GM21619 (cell line): ENCODE data around the gene GAN.

Source experiments
- ATAC-seq: cut with Tn5 transposase; IDR thresholded peaks from one replicate; pipeline ENCODE4 v1.9.1; 2021; ENCODE audit not compliant: unreplicated experiment

GAN gene

GRCh38 chr16:81314603-81315270 lies at the start of gene GAN:
Gene GAN, plus strand, starts transcription at chr16:81314962. Its CDS starts 152 bp downstream, at chr16:81315114.
- ATAC-seq: peak; percentile 96

DNA sequence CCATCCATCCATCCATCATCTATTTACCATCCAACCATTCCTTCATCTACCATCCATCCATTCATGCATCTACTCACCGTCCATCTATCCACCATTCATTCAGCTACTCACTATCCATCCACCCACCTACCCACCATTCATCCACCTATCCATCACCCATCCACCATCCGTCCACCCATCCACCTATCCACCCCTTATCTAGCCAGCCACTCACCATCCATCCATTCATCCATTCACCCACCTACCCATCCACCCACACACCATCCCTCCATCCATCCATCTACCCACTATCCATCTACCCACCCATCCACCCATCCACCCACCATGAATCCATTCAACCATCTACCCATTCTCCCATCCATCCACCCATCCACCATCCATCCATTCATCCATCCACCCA lies 49.7 kb upstream of the GAN start:
- no peak for ATAC-seq

DNA sequence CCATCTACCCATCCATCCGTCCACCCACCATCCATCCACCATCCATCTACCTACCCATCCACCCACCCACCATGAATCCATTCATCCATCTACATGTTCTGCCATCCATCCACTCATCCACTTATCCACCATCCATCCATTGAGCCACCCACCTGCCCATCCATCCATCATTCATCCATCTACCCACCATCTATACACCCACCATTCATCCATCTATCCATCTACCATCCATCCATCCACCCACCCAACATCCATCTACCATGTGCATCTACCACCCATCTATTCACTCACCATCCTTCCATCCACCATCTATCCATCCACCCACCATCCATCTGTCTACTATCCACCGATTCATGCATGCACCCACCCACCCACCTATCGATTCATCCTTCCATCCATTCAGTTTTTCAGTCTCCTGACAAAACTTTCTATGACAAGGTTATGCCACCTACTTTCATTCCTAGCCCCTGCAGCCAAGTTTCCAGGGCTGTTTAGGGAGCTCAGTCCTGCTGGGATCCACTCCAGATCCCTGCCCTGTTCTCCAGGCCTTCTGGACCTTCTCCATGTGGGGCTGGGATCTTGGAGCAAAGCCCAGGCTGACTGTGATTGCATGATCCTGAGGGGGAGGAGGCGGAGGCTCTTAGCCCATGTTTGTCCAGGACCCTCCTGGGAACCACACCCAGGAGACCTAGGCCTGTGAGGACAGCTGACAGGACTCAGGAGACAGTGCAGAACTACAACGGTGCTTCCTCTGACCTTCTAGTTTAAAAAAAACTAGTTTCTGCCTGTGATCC lies 48.9 kb upstream of the GAN start:
- ATAC-seq: no peak

DNA sequence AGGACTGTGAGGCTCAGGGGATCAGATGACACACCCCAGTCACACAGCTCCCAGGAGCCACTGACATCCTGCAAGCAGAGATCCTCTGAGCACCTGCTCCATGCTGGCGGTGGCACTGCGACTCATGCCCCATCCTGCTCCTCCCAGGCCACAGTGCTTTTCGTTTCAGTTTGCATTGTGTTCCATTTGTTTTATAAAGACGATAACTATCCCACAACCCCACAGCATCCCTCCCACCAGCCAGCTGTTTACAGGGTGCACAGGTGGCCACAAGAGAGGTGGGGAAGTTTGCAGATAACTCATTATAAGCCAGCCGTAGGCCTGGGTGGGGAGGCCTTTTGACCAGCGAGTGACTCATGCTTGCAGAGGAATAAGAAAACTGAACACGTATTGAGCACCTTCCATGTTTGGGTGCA lies 48.1 kb upstream of the GAN start:
- ATAC-seq: no peak

DNA sequence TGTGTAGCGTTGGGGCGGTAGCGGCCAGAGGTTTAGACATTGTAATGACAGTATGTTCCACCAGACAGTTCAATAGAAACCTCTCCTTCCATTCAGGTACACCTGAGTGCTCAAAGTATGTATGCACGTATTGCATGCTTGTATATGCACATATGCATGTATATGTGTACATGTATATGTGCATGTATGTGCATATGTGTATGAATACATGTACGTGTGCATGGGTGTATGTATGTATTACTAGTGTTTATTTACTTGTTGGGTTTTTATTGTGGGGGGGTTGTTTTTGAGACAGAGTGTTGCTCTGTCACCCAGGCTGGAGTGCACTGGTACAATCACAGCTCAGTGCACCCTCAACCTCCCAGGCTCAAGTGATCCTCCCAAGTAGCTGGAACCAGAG lies 46.3 kb upstream of the GAN start:
- no peak for ATAC-seq

DNA sequence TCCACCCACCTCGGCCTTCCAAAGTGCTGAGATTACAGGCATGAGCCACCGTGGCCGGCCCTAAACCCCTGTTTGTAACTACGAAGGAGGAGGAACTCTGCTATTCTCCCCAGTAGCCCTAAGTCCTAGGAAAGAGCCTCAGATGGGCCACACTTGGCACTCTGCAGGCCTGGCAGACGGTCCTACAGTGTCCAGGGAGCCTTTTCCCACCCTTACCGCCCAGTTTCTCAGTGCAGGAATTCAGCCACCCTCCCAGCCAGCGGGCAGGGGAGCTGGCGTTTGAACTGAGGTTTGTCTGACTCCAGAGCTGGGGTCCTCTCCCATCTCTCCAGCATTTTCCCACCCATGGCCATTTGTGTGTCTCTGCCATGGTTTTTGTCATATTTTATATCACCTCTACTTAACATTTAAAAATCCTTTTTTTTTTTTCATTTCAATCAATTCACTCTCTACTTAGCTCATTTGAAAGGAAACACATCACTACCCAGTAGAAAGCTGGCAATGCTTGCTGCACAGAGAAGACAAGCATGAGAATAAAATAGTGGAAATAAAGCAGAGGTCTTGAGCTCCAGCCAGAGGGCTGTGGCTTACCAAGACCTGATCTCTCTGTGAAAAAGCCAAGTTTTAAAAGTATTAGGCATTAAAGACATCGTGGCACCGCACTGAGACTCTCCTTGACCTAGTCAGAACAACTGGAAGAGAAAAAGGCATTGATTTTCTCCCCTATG lies 41.4 kb upstream of the GAN start:
- ATAC-seq: no peak

GRCh38 chr16:81275064-81275532 lies 39.7 kb upstream of the GAN start:
- ATAC-seq: no peak

- no peak for ATAC-seq
Measured at GRCh38 chr16:81275795-81276194, 39.0 kb upstream of the GAN start.

DNA sequence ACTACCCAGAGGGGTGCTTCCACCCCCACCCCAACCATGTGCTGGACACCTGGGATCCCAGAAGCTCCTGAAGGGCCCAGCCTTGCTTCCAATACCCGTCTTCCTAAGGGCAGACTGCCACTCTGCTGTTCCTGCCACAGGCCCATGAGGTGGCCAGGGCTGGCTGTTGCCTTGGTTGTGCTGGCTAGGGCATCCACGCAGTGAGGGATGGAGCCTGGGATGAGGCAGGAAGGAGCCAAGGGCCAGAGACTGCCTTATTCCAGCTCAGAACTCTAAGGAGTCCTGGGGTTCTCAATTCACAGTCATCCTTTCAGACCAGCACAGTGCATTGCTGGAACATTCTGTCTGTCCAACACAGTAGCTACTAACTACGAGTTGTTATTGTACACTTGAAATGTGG lies 38.4 kb upstream of the GAN start:
- no peak for ATAC-seq

DNA sequence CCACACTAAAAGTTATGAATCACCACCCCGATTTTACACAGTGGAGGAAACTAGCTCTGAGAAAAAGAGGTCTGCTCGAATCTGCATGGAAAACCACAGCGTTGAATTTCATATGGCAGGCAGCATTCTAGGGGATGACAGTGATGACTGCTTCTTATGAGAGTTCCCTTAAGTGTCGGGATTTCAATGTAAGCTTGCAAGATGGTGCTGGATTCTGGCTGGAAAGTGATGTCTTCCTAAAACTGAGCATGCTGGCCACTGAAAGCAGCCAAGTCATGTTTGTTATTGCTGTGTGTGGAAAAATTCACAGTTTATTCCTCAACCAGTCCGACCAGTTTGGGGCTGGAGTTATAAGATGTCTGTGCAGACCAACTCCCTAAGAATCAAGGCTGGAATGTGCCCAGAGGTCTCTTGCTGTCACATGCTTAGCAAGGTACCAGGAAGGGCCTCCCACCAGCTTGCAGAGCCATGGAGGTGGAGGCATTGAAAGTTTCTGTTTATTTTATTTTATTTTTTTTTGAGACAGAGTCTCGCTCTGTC lies 37.2 kb upstream of the GAN start:
- no peak for ATAC-seq

DNA sequence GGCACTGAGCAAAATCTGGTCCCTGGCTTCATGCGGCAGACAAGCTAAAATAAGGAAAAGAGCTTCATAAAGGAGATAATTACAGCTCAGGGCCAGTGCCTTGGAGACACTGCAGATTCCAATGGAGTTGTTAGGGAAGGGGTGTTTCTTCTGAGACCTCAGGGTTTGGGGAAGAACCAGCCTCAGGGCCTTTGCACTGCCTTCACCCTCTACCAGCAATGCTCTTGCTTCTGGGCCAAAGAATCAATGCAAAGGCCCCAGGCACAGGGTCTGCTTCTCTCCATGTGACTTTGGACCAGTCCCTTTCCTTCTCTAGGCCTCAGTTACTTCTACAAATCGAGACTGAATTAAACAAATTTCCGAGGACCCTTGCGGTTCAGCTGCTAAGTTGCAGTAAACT lies 36.2 kb upstream of the GAN start:
- ATAC-seq: no peak

GRCh38 chr16:81279392-81279791 lies 35.4 kb upstream of the GAN start:
- ATAC-seq: no peak

DNA sequence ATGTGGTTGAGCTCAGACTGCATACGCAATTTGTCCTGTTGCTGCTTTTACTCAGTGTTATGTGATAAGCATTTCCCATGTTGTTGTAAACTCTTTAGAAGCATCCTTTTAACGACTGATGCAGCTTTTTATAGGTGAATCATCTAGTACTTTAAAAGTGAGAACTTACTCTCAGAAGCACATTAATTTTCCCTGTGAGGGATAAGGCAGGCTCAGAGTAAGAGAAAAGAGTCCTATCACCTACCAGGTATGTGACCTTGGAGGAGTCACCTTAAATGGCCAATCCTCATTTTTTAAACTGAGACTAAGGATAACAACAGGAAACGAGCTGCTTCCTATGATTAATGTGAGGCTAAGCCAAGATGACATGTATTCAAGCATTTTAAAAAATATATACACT lies 34.4 kb upstream of the GAN start:
- ATAC-seq: no peak

DNA sequence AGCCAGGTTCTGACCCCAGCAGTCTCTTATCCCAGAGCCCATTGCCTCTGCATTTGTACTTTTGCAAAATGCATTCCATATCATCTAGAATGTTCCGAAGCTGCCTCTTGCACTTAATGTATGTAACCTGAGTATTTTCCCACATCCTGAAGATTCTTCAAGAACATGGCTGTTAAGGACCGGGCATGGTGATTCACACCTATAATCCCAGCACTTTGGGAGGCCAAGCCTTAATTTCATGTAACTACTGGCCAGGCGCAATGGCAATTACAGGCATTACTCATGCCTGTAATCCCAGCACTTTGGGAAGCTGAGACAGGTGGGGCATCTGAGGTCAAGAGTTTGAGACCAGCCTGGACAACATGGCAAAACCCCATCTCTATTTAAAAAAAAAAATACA lies 31.7 kb upstream of the GAN start:
- ATAC-seq: no peak

GRCh38 chr16:81284995-81285600 lies 29.7 kb upstream of the GAN start:
- ATAC-seq: no peak

DNA sequence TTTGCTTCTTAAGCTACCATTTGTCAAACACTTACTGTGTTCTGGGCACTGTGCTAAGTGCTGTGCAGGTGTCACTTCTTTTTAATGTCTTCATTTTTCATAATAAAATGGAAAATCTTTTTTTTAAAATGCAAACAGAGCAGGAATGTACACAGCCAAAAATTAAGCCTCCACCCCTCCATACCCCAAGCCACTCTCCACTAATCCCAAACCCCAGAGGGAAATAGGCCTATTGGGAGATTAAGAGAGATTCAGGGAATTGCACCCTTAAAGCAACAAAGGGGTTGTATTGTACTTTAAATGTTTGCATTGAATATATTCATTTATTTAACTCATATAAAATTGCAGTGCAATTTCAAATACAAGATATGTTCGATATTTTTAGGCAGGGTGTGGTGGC lies 28.6 kb upstream of the GAN start:
- ATAC-seq: no peak

DNA sequence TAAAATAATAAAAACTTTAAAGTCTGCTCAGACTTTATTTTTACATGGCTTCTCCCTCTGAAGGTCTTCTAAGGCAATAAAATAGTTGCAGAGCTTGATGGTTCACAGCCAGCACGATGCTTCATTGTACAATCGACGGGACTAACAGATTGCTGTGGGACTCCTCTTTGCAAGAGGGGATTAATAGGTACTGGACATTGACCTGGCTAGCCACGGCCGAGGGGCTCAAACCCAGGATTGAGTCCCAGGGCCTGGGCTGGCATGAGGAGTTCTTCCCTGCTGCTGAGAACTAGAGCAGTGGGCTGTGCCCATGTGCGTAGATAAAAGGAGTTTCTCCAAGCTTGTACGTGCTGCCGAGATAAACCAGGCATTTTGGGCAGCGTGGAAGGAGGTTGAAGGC lies 23.6 kb upstream of the GAN start:
- no peak for ATAC-seq

GRCh38 chr16:81292936-81293335 lies 21.8 kb upstream of the GAN start:
- ATAC-seq: no peak

DNA sequence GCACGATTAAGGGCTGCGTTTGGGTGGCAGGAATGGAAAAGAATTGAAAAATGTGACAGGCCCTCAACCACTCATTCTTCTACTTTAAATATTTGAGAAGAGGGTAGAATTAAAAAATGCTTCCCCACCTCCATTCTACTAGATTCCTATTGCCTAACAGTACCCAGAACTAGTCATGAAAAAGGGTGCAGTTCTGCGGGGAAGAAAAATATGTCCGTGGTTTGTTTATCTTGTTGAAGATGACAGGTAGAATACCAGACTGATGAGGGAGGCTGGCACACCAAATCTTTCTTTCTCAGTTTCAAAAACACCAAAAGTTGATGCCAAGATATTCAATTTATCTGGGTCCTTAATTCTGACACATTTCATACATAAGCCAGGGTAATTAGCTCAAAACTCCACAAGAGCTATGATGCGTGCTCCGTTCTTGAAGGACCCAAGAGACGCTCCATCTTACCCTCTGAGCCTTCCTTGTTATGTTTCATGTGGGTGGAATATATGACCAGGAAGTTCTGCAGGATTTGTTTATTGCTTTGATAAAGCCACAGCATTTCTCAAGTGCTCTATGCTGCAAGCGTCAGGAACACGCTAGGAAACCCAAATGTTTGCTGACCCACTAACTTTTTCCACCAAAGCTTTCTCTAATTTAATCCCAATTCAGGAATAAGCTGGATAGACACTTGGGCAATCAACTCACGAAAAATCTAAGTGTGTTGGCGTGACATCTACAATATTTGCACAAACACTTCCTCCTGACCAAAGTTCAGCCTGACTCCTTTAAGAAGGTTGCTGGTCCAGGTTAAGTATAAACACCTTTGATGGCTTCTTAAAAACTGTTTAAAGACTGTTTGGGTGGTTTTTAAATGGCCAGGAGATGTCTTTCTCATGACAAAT lies 20.6 kb upstream of the GAN start:
- no peak for ATAC-seq

DNA sequence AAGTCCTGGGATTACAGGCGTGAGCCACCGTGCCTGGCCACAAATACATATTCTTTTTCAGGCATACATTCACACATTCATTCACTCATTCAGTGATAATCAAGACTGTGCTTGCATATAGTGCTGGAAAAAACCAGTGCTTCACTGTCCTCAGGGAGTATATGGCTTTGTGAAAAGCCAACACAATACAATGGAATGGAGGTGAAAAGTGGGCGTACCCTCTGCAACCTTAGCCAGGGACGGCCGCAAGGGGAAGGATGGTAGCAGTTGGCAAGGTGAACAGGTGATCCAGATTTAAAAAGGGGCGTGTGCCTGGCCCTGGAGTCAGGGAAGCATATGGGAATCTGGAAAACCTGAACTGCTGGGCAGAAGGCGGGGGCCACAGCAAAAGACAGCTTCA lies 18.1 kb upstream of the GAN start:
- no peak for ATAC-seq
